DOHH2 (cell line): ENCODE results near the gene MIPOL1.
A peak's percentile ranks its signal among the peaks of the same experiment; 100 is the strongest.

Source experiments
- H3F3A ChIP-seq: fragments of 200-600 bp; sonication (generic), shearing (Covaris generic); 2 replicates; pipeline ENCODE4 v1.6.0; 2016; ENCODE audit warnings: antibody characterized with exemption, mild to moderate bottlenecking; ENCODE audit not compliant: control insufficient read depth, insufficient read depth
- H3K27ac ChIP-seq: fragments of 200-600 bp; sonication (generic); 2 replicates; pipeline ENCODE4 v1.5.1; 2014; ENCODE audit warnings: low read depth, mild to moderate bottlenecking, low read length, moderate library complexity
- H3K27me3 ChIP-seq: fragments of 200-600 bp; sonication (generic); 2 replicates; pipeline ENCODE4 v1.6.1; 2014; ENCODE audit warnings: mild to moderate bottlenecking, low read length, mixed read lengths; ENCODE audit not compliant: control insufficient read depth
- H3K36me3 ChIP-seq: fragments of 200-600 bp; sonication (generic); 2 replicates; pipeline ENCODE4 v1.6.1; 2014; ENCODE audit warnings: mild to moderate bottlenecking, low read length, moderate library complexity, mixed read lengths; ENCODE audit not compliant: control insufficient read depth
- H3K4me1 ChIP-seq: fragments of 200-600 bp; sonication (generic); 2 replicates; pipeline ENCODE4 v1.6.1; 2014; ENCODE audit warnings: mild to moderate bottlenecking, low read length, mixed read lengths; ENCODE audit not compliant: control insufficient read depth
- H3K4me2 ChIP-seq: fragments of 200-600 bp; sonication (generic); 2 replicates; pipeline ENCODE4 v1.6.0; 2014; ENCODE audit warnings: mild to moderate bottlenecking, low read length, moderate library complexity
- H3K4me3 ChIP-seq: fragments of 200-600 bp; sonication (generic); 2 replicates; pipeline ENCODE4 v1.5.1; 2014; ENCODE audit warnings: mild to moderate bottlenecking, low read length, mixed read lengths
- H3K79me2 ChIP-seq: fragments of 200-600 bp; sonication (generic); 2 replicates; pipeline ENCODE4 v1.6.1; 2014; ENCODE audit warnings: mild to moderate bottlenecking, low read length, mixed read lengths; ENCODE audit not compliant: control insufficient read depth
- H3K9me2 ChIP-seq: fragments of 200-600 bp; sonication (generic); replicated peaks from 2 replicates; pipeline ENCODE4 v1.6.1; 2014; ENCODE audit warnings: mild to moderate bottlenecking, low read length, mixed read lengths; ENCODE audit not compliant: control insufficient read depth
- H3K9me3 ChIP-seq: fragments of 200-600 bp; sonication (generic); 2 replicates; pipeline ENCODE4 v1.6.1; 2014; ENCODE audit warnings: antibody characterized with exemption, low read length, mixed read lengths; ENCODE audit not compliant: control insufficient read depth, insufficient read depth
- H4K20me1 ChIP-seq: fragments of 200-600 bp; sonication (generic); 2 replicates; pipeline ENCODE4 v1.6.0; 2014; ENCODE audit warnings: low read depth, mild to moderate bottlenecking, antibody characterized with exemption, low read length, moderate library complexity; ENCODE audit not compliant: control insufficient read depth, insufficient read depth
- CTCF ChIP-seq: fragments of 200-600 bp; sonication (generic); IDR thresholded peaks from one replicate; pipeline ENCODE4 v1.5.1; 2014; ENCODE audit warnings: antibody characterized with exemption, mild to moderate bottlenecking, low read depth, low read length; ENCODE audit not compliant: poor library complexity, severe bottlenecking
- EZH2phosphoT487 ChIP-seq: fragments of 200-600 bp; sonication (generic); IDR thresholded peaks from 2 replicates; pipeline ENCODE4 v1.6.1; 2017; ENCODE audit warnings: borderline replicate concordance, mild to moderate bottlenecking, antibody characterized with exemption, low read length, moderate library complexity, mixed read lengths

Gene MIPOL1

DNA sequence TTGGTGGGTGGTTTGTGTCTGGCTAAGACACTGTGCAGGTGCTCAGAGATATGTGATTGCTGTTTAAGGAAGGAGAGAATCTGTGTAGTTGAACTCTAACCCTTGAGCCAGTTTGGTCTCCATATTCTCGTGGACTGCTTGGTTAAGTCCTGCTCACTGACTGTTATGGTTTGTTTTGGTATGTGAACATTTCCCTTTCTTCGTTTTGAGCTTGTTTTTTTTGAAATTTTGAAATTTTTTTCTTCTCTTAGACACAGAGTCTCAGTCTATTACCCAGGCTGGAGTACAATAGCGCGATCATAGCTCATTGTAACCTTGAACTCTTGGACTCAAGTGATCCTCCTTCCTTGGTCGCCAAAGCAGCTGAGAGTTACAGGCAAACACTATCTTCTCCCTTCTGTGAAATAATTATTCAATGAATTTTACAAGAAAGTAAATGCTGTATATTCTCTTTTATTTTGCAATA, 40.0 kb downstream of the MIPOL1 start:
- H3K9me3 ChIP-seq, result no peaks in the 10 kb centered on the region
- H3K4me2 ChIP-seq, result no peak overlapping the region
- H3F3A ChIP-seq, result no peaks in the 10 kb centered on the region
- TF ChIP-seq CTCF, result no peak
- no peak for TF ChIP-seq EZH2phosphoT487
- H3K79me2 ChIP-seq, result no peaks in the 10 kb centered on the region
- no peaks in the 10 kb centered on the region for H4K20me1 ChIP-seq
- H3K9me2 ChIP-seq, result no peaks in the 10 kb centered on the region
- H3K36me3 ChIP-seq, result no peaks in the 10 kb centered on the region
- no peak overlapping the region for H3K4me3 ChIP-seq
- no peak overlapping the region for H3K27ac ChIP-seq
- H3K4me1 ChIP-seq, result no peaks in the 10 kb centered on the region
- H3K27me3 ChIP-seq, result no peaks in the 10 kb centered on the region

DNA sequence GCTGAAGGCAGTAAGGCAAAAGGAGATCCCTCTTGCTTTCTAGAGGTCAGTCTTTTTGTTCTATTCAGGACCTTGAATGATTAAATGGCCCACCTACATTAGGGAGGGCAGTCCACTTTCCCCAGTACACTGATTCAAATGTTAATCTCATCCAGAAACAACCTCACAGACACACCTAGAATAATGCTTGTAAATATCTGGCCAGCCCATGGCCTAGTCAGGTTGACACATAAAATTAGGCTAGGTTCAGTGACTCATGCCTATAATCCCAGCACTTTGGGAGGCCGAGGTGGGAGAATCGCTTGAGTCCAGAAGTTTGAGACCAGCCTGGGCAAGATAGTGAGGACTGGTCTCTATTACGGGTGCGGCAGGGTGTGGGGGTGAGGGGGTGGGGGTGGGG, 43.5 kb downstream of the MIPOL1 start:
- no peaks in the 10 kb centered on the region for H3K4me1 ChIP-seq
- H3K36me3 ChIP-seq, result no peaks in the 10 kb centered on the region

DNA sequence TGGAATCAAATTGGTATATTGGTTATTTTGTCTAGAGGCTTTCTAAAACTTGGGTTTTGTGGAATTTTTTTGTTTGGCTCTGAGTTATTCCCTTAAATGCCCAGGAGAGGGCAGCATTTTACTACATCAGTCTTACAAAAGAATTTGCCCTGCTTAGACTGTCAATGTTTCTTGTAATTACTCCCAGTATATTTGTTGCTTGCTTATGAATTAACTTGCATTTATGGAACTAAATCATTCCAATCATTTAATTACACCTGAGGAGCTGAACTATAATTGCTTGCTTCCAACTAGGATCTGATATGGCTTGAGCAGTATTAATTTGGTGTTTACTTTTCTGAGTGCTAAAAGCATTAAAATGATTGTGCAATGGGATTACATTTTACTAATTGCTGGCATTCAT, 48.7 kb downstream of the MIPOL1 start:
- H3K27me3 ChIP-seq, result no peaks in the 10 kb centered on the region; the same call in 1 of the 2 replicates
- H3K36me3 ChIP-seq, result no peaks in the 10 kb centered on the region
- no peaks in the 10 kb centered on the region for H3K9me2 ChIP-seq
- no peaks in the 10 kb centered on the region for H3F3A ChIP-seq
- H3K79me2 ChIP-seq, result no peaks in the 10 kb centered on the region
- H4K20me1 ChIP-seq, result no peaks in the 10 kb centered on the region
- TF ChIP-seq EZH2phosphoT487 (no peak), CTCF (peak; percentile 68)
- no peak overlapping the region for H3K4me2 ChIP-seq
- H3K4me3 ChIP-seq, result no peak overlapping the region
- H3K27ac ChIP-seq, result no peak overlapping the region
- no peaks in the 10 kb centered on the region for H3K4me1 ChIP-seq
- H3K9me3 ChIP-seq, result no peaks in the 10 kb centered on the region

More for the DNA sequence above, 43.5 kb downstream of the MIPOL1 start:
- no peak overlapping the region for H3K27ac ChIP-seq
- no peaks in the 10 kb centered on the region for H3K27me3 ChIP-seq
- H3F3A ChIP-seq, result no peaks in the 10 kb centered on the region
- no peak overlapping the region for H3K4me2 ChIP-seq
- TF ChIP-seq CTCF (no peak), EZH2phosphoT487 (no peak)
- H4K20me1 ChIP-seq, result no peaks in the 10 kb centered on the region
- no peaks in the 10 kb centered on the region for H3K9me3 ChIP-seq
- no peak overlapping the region for H3K4me3 ChIP-seq
- no peaks in the 10 kb centered on the region for H3K9me2 ChIP-seq
- no peaks in the 10 kb centered on the region for H3K79me2 ChIP-seq
